KMS-11 (cell line): ENCODE results near the gene CRY2.

ENCODE experiments used
- H2AFZ ChIP-seq: fragments of 200-600 bp; sonication (generic); 2 replicates; pipeline ENCODE4 v1.6.1; 2016; ENCODE audit warnings: antibody characterized with exemption, mixed run types, low read depth
- H3K27ac ChIP-seq: fragments of 200-600 bp; sonication (generic); 2 replicates; pipeline ENCODE4 v1.6.1; 2016; ENCODE audit warnings: mild to moderate bottlenecking, mixed run types
- H3K27me3 ChIP-seq: fragments of 200-600 bp; sonication (generic); 2 replicates; pipeline ENCODE4 v1.6.1; 2017; ENCODE audit warnings: mild to moderate bottlenecking, low read depth, mixed run types, moderate library complexity; ENCODE audit not compliant: insufficient read depth
- H3K36me3 ChIP-seq: fragments of 200-600 bp; sonication (generic); 2 replicates; pipeline ENCODE4 v1.6.1; 2017; ENCODE audit warnings: mild to moderate bottlenecking, mixed run types; ENCODE audit not compliant: insufficient read depth
- H3K4me1 ChIP-seq: fragments of 200-600 bp; sonication (generic); 2 replicates; pipeline ENCODE4 v1.6.1; 2016; ENCODE audit warnings: mild to moderate bottlenecking, low read depth, mixed run types; ENCODE audit not compliant: poor library complexity, severe bottlenecking
- H3K4me2 ChIP-seq: fragments of 200-600 bp; sonication (generic); 2 replicates; pipeline ENCODE4 v1.7.0; 2016; ENCODE audit warnings: mild to moderate bottlenecking, mixed run types
- H3K4me3 ChIP-seq: fragments of 200-600 bp; sonication (generic); IDR thresholded peaks from 2 replicates; pipeline ENCODE4 v1.6.1; 2017; ENCODE audit warnings: low read depth, low read length, mixed read lengths; ENCODE audit not compliant: insufficient read depth
- H3K79me2 ChIP-seq: fragments of 200-600 bp; sonication (generic); 2 replicates; pipeline ENCODE4 v1.6.1; 2016; ENCODE audit warnings: low read depth, mixed run types; ENCODE audit not compliant: insufficient read depth
- H3K9ac ChIP-seq: fragments of 200-600 bp; sonication (generic); 2 replicates; pipeline ENCODE4 v1.6.1; 2016; ENCODE audit warnings: mild to moderate bottlenecking, mixed run types
- H4K20me1 ChIP-seq: fragments of 200-600 bp; sonication (generic); 2 replicates; pipeline ENCODE4 v1.6.1; 2016; ENCODE audit warnings: mild to moderate bottlenecking, mixed run types; ENCODE audit not compliant: insufficient read depth
- TF ChIP-seq, protein P1 (sequence below): fragments of 200-600 bp; sonication (generic); conservative IDR thresholded peaks from 2 replicates; pipeline ENCODE4 v1.6.1; 2017; ENCODE audit warnings: low read depth, mild to moderate bottlenecking, antibody characterized with exemption, low read length, moderate library complexity, mixed read lengths

Gene CRY2

DNA sequence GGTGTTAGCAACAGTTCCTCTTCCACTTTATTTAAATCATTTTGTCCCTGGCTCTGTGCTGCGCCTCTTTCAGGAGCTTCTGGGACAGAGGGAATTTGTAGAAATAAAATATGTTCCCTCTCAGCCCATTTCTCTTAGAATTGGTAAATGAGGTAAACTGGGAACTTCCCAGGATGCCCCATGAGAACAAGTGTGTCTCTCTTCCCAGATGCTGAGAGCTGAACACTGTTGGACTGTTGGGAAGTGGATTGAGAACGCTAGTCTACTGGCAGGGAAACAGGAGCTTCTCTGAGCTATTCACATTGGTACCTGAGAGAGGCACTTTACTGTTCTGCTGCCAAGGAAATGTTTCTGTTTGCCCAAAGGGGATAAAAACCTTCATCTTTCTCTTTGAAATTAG lies 4.0 kb downstream of the CRY2 start:
- H3K27ac ChIP-seq = no peak overlapping the region
- H3K4me3 ChIP-seq = no peak overlapping the region
- H3K79me2 ChIP-seq = peaks cover 54% of the 10 kb centered on the region; the same call in 1 of the 2 replicates
- TF ChIP-seq, protein P1, sequence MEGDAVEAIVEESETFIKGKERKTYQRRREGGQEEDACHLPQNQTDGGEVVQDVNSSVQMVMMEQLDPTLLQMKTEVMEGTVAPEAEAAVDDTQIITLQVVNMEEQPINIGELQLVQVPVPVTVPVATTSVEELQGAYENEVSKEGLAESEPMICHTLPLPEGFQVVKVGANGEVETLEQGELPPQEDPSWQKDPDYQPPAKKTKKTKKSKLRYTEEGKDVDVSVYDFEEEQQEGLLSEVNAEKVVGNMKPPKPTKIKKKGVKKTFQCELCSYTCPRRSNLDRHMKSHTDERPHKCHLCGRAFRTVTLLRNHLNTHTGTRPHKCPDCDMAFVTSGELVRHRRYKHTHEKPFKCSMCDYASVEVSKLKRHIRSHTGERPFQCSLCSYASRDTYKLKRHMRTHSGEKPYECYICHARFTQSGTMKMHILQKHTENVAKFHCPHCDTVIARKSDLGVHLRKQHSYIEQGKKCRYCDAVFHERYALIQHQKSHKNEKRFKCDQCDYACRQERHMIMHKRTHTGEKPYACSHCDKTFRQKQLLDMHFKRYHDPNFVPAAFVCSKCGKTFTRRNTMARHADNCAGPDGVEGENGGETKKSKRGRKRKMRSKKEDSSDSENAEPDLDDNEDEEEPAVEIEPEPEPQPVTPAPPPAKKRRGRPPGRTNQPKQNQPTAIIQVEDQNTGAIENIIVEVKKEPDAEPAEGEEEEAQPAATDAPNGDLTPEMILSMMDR = no peak
- H2AFZ ChIP-seq = no peak overlapping the region
- no peaks in the 10 kb centered on the region for H4K20me1 ChIP-seq
- no peaks in the 10 kb centered on the region for H3K36me3 ChIP-seq
- no peak overlapping the region for H3K9ac ChIP-seq
- peaks cover 57% of the 10 kb centered on the region for H3K4me1 ChIP-seq
- H3K27me3 ChIP-seq = no peaks in the 10 kb centered on the region
- H3K4me2 ChIP-seq = peak overlapping the region; percentile 15; the same call in 1 of the 2 replicates

DNA sequence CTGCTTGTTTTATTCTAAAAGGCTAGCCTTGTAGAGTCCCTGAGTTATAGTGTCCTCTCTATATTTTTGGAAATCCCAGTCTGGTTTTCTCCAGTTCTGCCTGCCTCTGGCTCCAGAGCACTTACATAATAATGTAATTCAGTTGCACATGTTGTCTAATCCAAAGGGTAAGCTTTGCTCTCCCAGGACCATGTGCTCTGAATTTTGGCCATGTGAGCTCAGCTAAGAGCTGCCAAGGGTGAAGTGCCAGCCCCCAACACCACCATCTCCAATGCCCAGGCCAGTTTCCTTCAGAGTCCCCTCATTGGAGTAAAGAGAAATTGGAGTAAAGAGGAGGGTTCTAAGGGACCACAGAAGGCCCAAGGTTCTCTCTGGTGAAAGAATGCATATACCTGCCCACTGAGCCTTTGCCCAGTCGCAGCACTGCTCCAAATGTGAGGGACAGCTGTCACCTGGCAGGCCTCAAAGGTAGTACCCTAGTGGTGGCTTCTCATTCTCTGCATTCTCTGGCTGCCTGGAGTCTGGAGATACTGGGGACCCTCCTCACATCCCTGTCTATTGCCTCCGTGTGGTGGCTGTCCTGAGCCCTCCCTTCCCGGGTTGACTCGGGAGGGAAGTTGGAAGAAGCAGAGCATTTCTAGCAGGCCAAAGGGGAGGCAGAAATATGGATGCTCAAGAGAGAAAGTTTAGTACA lies 4.9 kb downstream of the CRY2 start:
- Histone ChIP-seq H4K20me1 (no peaks in the 10 kb centered on the region), H3K79me2 (peaks cover 54% of the 10 kb centered on the region; the same call in 1 of the 2 replicates), H3K36me3 (no peaks in the 10 kb centered on the region), H3K27me3 (no peaks in the 10 kb centered on the region), H3K4me3 (no peak overlapping the region), H3K4me2 (peak overlapping the region; percentile 32), H3K4me1 (peaks cover 55% of the 10 kb centered on the region), H2AFZ (no peak overlapping the region), H3K9ac (no peak overlapping the region), H3K27ac (peak overlapping the region; percentile 9; the same call in 1 of the 2 replicates)
- TF ChIP-seq, protein P1 = no peak

DNA sequence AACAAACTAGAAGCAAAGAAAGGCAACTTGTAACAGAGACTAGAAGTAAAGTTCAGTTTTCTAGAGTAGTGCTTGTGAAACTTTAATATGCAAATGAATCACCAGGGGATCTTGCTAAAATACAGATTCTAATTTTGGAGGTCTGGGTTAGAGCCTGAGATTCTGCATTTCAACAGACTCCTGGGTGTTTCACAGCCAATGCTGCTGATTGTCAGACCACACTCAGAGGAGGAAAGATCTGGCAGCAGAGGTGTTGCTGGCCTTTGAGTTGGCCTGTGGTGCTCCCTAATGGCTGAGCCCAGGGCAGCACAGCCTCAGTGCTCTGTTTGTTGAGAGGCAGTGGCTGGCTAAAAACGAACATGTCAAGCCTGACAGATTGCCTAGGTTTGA lies 5.4 kb downstream of the CRY2 start:
- Histone ChIP-seq H3K79me2 (peaks cover 54% of the 10 kb centered on the region; the same call in 1 of the 2 replicates), H3K27ac (peak overlapping the region; percentile 9; the same call in 1 of the 2 replicates), H3K9ac (no peak overlapping the region), H2AFZ (no peak overlapping the region), H3K4me1 (peaks cover 61% of the 10 kb centered on the region), H3K4me3 (no peak overlapping the region), H3K27me3 (no peaks in the 10 kb centered on the region), H3K4me2 (peak overlapping the region; percentile 32), H4K20me1 (no peaks in the 10 kb centered on the region), H3K36me3 (no peaks in the 10 kb centered on the region)
- TF ChIP-seq, protein P1 = no peak

- H3K9ac ChIP-seq = no peak overlapping the region
- no peak overlapping the region for H2AFZ ChIP-seq
- H3K27me3 ChIP-seq = no peaks in the 10 kb centered on the region
- no peak overlapping the region for H3K4me3 ChIP-seq
- peak overlapping the region; percentile 32 for H3K4me2 ChIP-seq
- H3K4me1 ChIP-seq = peaks cover 65% of the 10 kb centered on the region
- H3K36me3 ChIP-seq = no peaks in the 10 kb centered on the region
- TF ChIP-seq, protein P1 = no peak
- no peaks in the 10 kb centered on the region for H4K20me1 ChIP-seq
- H3K79me2 ChIP-seq = peaks cover 49% of the 10 kb centered on the region; the same call in 1 of the 2 replicates
- H3K27ac ChIP-seq = 0 out of 2 replicates have a peak overlapping the region, but pooled peaks have one; percentile 9
Observed at GRCh38 chr11:45853332-45854219, 6.3 kb downstream of the CRY2 start.
